Activated CD4-positive, CD25-positive, alpha-beta regulatory T cell treated with anti-CD3 and anti-CD28 coated beads, Interleukin-2, amount 50 U/mL, for 16 hours (primary cell): Measurements from ENCODE around the gene PITPNC1.
A peak's percentile ranks its signal among the peaks of the same experiment; 100 is the strongest.
"Not testable (repeated sequence)": the region's sequence is repeated elsewhere in the genome, so short reads cannot be mapped to it uniquely, and the experiment has no call there.

Source experiments
- DNase-seq: peaks from one replicate; pipeline ENCODE4 v3.0.0-alpha.2; 2020; ENCODE audit warnings: low read depth, low spot score

The PITPNC1 gene

GRCh38 chr17:67369676-67370075, 7.4 kb upstream of the PITPNC1 start:
- no peak for DNase-seq

GRCh38 chr17:67372751-67373150, 4.3 kb upstream of the PITPNC1 start:
- no peak for DNase-seq

GRCh38 chr17:67374329-67375053, 2.6 kb upstream of the PITPNC1 start:
- DNase-seq: peak; percentile 79

GRCh38 chr17:67375054-67375427, 2.0 kb upstream of the PITPNC1 start:
- DNase-seq: no peak

- no peak for DNase-seq
Observed at GRCh38 chr17:67375716-67376115, 1.4 kb upstream of the PITPNC1 start.

- DNase-seq: no peak
Observed at GRCh38 chr17:67376415-67376736, 705 bp upstream of the PITPNC1 start.

GRCh38 chr17:67377488-67378453, 690 bp downstream of the PITPNC1 start:
- DNase-seq: no peak

- peak; percentile 55 for DNase-seq
Observed at GRCh38 chr17:67378454-67379250, 1.6 kb downstream of the PITPNC1 start.

- DNase-seq: no peak
Observed at GRCh38 chr17:67379251-67379630, 2.2 kb downstream of the PITPNC1 start.

- DNase-seq: no peak
Observed at GRCh38 chr17:67381929-67382257, 4.8 kb downstream of the PITPNC1 start.

- DNase-seq: no peak
Observed at GRCh38 chr17:67385122-67385988, 8.3 kb downstream of the PITPNC1 start.

GRCh38 chr17:67386965-67387551, 10.0 kb downstream of the PITPNC1 start:
- peak; percentile 31 for DNase-seq

GRCh38 chr17:67388536-67388935, 11.5 kb downstream of the PITPNC1 start:
- not testable (repeated sequence) for DNase-seq

- DNase-seq: no peak
Observed at GRCh38 chr17:67388986-67389385, 11.9 kb downstream of the PITPNC1 start.

- no peak for DNase-seq
Observed at GRCh38 chr17:67390006-67390645, 13.0 kb downstream of the PITPNC1 start.

GRCh38 chr17:67390646-67391361, 13.7 kb downstream of the PITPNC1 start:
- DNase-seq: peak; percentile 33

- DNase-seq: no peak
Observed at GRCh38 chr17:67392111-67392510, 15.0 kb downstream of the PITPNC1 start.

- DNase-seq: no peak
Observed at GRCh38 chr17:67393809-67394397, 16.8 kb downstream of the PITPNC1 start.

- DNase-seq: no peak
Observed at GRCh38 chr17:67399676-67400075, 22.6 kb downstream of the PITPNC1 start.
